Measurements from ENCODE around the gene PKHD1.
"Not testable (repeated sequence)": the region's sequence is repeated elsewhere in the genome, so short reads cannot be mapped to it uniquely, and the experiment has no call there.

Gene PKHD1

DNA sequence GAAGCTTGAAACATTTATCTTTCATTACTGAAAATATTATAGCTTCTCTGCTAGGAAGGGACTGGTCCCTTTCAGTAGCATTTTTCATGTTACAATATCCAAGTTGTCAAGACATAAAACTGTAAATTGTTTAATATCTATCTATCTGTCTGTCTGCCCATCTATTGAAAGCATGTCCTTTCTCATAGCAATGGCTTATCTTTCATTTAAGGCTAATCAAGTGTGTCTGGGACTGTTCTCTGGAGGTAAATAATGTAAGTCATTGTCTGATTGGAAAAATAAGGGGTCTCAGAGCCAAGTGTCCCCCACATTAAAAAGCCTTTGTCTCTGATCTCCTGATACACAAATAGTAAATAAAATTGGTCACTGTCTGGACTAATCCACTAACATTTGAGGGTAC is 135.5 kb downstream of the PKHD1 start:
- no peak for ATAC-seq
- TF ChIP-seq, protein P1, sequence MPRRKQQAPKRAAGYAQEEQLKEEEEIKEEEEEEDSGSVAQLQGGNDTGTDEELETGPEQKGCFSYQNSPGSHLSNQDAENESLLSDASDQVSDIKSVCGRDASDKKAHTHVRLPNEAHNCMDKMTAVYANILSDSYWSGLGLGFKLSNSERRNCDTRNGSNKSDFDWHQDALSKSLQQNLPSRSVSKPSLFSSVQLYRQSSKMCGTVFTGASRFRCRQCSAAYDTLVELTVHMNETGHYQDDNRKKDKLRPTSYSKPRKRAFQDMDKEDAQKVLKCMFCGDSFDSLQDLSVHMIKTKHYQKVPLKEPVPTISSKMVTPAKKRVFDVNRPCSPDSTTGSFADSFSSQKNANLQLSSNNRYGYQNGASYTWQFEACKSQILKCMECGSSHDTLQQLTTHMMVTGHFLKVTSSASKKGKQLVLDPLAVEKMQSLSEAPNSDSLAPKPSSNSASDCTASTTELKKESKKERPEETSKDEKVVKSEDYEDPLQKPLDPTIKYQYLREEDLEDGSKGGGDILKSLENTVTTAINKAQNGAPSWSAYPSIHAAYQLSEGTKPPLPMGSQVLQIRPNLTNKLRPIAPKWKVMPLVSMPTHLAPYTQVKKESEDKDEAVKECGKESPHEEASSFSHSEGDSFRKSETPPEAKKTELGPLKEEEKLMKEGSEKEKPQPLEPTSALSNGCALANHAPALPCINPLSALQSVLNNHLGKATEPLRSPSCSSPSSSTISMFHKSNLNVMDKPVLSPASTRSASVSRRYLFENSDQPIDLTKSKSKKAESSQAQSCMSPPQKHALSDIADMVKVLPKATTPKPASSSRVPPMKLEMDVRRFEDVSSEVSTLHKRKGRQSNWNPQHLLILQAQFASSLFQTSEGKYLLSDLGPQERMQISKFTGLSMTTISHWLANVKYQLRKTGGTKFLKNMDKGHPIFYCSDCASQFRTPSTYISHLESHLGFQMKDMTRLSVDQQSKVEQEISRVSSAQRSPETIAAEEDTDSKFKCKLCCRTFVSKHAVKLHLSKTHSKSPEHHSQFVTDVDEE (CRISPR knock-in tag; IDR thresholded peaks at IDR 0.05): no peak
- no peak for TF ChIP-seq TCF4 (CRISPR knock-in tag; IDR thresholded peaks at IDR 0.05; ENCODE audit: borderline replicate concordance)
- TF ChIP-seq OSR1 (CRISPR knock-in tag; IDR thresholded peaks at IDR 0.05): no peak
- TF ChIP-seq, protein P2, sequence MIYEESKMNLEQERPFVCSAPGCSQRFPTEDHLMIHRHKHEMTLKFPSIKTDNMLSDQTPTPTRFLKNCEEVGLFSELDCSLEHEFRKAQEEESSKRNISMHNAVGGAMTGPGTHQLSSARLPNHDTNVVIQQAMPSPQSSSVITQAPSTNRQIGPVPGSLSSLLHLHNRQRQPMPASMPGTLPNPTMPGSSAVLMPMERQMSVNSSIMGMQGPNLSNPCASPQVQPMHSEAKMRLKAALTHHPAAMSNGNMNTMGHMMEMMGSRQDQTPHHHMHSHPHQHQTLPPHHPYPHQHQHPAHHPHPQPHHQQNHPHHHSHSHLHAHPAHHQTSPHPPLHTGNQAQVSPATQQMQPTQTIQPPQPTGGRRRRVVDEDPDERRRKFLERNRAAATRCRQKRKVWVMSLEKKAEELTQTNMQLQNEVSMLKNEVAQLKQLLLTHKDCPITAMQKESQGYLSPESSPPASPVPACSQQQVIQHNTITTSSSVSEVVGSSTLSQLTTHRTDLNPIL (CRISPR knock-in tag; IDR thresholded peaks at IDR 0.05; ENCODE audit: low read depth): no peak
- no peak for TF ChIP-seq ESRRG (CRISPR knock-in tag; IDR thresholded peaks at IDR 0.05)
- no peak for TF ChIP-seq RARB (CRISPR knock-in tag; IDR thresholded peaks at IDR 0.05)
- TF ChIP-seq ZNF8 (CRISPR knock-in tag; IDR thresholded peaks at IDR 0.05): no peak
- TF ChIP-seq ZFP3 (CRISPR knock-in tag; IDR thresholded peaks at IDR 0.05): no peak
- no peak for TF ChIP-seq ZNF565 (CRISPR knock-in tag; conservative IDR thresholded peaks at IDR 0.05; ENCODE audit: low read depth)
- no peak for TF ChIP-seq PPARA (CRISPR knock-in tag; IDR thresholded peaks at IDR 0.05; ENCODE audit: borderline replicate concordance)
- no peak for TF ChIP-seq SNAI2 (CRISPR knock-in tag; IDR thresholded peaks at IDR 0.05)
- TF ChIP-seq BACH2 (CRISPR knock-in tag; IDR thresholded peaks at IDR 0.05; ENCODE audit: borderline replicate concordance): no peak
- TF ChIP-seq, protein P3, sequence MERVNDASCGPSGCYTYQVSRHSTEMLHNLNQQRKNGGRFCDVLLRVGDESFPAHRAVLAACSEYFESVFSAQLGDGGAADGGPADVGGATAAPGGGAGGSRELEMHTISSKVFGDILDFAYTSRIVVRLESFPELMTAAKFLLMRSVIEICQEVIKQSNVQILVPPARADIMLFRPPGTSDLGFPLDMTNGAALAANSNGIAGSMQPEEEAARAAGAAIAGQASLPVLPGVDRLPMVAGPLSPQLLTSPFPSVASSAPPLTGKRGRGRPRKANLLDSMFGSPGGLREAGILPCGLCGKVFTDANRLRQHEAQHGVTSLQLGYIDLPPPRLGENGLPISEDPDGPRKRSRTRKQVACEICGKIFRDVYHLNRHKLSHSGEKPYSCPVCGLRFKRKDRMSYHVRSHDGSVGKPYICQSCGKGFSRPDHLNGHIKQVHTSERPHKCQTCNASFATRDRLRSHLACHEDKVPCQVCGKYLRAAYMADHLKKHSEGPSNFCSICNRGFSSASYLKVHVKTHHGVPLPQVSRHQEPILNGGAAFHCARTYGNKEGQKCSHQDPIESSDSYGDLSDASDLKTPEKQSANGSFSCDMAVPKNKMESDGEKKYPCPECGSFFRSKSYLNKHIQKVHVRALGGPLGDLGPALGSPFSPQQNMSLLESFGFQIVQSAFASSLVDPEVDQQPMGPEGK (CRISPR knock-in tag; IDR thresholded peaks at IDR 0.05; ENCODE audit: borderline replicate concordance): no peak
- TF ChIP-seq ISL1 (CRISPR knock-in tag; IDR thresholded peaks at IDR 0.05): no peak
- no peak for TF ChIP-seq ZNF70 (CRISPR knock-in tag; IDR thresholded peaks at IDR 0.05)
- TF ChIP-seq ARNTL (CRISPR knock-in tag; IDR thresholded peaks at IDR 0.05; ENCODE audit: borderline replicate concordance, low read depth): no peak

DNA sequence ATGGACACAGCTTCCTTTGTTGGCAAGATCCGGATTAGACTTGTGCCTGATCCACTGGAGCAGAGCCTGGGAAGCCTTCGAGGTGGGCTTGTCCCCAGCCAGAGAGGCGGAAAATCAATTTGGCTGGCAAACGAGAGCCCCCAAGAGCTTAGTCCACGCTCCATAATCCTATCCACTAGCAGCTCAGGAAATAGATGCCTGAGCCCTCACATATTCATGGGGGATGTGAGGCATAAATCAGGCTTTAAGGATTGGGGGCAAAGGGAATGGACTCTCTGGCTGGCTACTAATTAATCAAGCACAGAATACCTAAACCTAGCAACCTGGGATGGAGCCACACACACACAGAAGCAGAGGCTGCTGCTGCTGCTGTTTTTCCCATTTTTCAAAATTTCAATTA is 137.9 kb downstream of the PKHD1 start:
- TF ChIP-seq CSDC2 (CRISPR knock-in tag; IDR thresholded peaks at IDR 0.05) (no peak), RARB (CRISPR knock-in tag; IDR thresholded peaks at IDR 0.05) (no peak), SNAI2 (CRISPR knock-in tag; IDR thresholded peaks at IDR 0.05) (no peak), ZNF70 (CRISPR knock-in tag; IDR thresholded peaks at IDR 0.05) (no peak), PPARA (CRISPR knock-in tag; IDR thresholded peaks at IDR 0.05; ENCODE audit: borderline replicate concordance) (no peak), OSR1 (CRISPR knock-in tag; IDR thresholded peaks at IDR 0.05) (no peak), ZFP30 (CRISPR knock-in tag; IDR thresholded peaks at IDR 0.05) (no peak), ESRRG (CRISPR knock-in tag; IDR thresholded peaks at IDR 0.05) (no peak), ZNF565 (CRISPR knock-in tag; conservative IDR thresholded peaks at IDR 0.05; ENCODE audit: low read depth) (no peak)
- TF ChIP-seq, protein P4, sequence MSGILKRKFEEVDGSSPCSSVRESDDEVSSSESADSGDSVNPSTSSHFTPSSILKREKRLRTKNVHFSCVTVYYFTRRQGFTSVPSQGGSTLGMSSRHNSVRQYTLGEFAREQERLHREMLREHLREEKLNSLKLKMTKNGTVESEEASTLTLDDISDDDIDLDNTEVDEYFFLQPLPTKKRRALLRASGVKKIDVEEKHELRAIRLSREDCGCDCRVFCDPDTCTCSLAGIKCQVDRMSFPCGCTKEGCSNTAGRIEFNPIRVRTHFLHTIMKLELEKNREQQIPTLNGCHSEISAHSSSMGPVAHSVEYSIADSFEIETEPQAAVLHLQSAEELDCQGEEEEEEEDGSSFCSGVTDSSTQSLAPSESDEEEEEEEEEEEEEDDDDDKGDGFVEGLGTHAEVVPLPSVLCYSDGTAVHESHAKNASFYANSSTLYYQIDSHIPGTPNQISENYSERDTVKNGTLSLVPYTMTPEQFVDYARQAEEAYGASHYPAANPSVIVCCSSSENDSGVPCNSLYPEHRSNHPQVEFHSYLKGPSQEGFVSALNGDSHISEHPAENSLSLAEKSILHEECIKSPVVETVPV (CRISPR knock-in tag; IDR thresholded peaks at IDR 0.05): no peak
- TF ChIP-seq, protein P5, sequence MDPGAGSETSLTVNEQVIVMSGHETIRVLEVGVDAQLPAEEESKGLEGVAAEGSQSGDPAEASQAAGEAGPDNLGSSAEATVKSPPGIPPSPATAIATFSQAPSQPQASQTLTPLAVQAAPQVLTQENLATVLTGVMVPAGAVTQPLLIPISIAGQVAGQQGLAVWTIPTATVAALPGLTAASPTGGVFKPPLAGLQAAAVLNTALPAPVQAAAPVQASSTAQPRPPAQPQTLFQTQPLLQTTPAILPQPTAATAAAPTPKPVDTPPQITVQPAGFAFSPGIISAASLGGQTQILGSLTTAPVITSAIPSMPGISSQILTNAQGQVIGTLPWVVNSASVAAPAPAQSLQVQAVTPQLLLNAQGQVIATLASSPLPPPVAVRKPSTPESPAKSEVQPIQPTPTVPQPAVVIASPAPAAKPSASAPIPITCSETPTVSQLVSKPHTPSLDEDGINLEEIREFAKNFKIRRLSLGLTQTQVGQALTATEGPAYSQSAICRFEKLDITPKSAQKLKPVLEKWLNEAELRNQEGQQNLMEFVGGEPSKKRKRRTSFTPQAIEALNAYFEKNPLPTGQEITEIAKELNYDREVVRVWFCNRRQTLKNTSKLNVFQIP (CRISPR knock-in tag; IDR thresholded peaks at IDR 0.05; ENCODE audit: borderline replicate concordance, low read depth): no peak
- ATAC-seq: no peak

DNA sequence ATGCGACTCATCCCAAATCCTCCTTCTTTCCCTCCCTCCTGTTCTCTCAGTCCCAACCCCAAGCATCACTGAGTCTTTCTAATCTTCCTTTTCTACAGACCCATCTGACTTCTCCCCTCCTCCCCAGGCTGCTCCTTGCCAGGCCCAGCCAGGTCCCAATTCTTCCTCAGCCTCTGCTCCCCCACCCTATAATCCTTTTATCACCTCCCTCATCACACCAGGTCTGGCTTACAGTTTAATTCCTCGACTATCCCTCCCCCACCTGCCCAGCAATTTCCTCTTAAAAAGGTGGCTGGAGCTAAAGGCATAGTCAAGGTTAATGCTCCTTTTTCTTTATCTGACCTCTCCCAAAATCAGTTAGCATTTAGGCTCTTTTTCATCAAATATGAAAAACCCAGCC is 147.7 kb downstream of the PKHD1 start:
- ATAC-seq: not testable (repeated sequence)
